Measurements from ENCODE around the gene NMRK2.

GRCh38 chr19:3908266-3909054 lies 24.4 kb upstream of the NMRK2 start:
- no peak for TF ChIP-seq ZNF384 (IDR thresholded peaks at IDR 0.05)
- TF ChIP-seq BHLHE40 (IDR thresholded peaks at IDR 0.05; ENCODE audit: borderline replicate concordance) = no peak
- no peak for TF ChIP-seq LEF1 (IDR thresholded peaks at IDR 0.05; ENCODE audit: borderline replicate concordance)
- TF ChIP-seq FOXM1 (IDR thresholded peaks at IDR 0.05; ENCODE audit: borderline replicate concordance) = no peak
- TF ChIP-seq CTBP1 (IDR thresholded peaks at IDR 0.05; ENCODE audit: borderline replicate concordance) = no peak
- no peak for TF ChIP-seq SP1 (IDR thresholded peaks at IDR 0.05)
- TF ChIP-seq ELF4 (IDR thresholded peaks at IDR 0.05) = no peak
- no peak for TF ChIP-seq SUZ12 (IDR thresholded peaks at IDR 0.05)
- no peak for TF ChIP-seq NFRKB (IDR thresholded peaks at IDR 0.05)

All from HEK293T (cell line).